ENCODE data around the gene ALPI.
A peak's percentile ranks its signal among the peaks of the same experiment; 100 is the strongest.

DNA sequence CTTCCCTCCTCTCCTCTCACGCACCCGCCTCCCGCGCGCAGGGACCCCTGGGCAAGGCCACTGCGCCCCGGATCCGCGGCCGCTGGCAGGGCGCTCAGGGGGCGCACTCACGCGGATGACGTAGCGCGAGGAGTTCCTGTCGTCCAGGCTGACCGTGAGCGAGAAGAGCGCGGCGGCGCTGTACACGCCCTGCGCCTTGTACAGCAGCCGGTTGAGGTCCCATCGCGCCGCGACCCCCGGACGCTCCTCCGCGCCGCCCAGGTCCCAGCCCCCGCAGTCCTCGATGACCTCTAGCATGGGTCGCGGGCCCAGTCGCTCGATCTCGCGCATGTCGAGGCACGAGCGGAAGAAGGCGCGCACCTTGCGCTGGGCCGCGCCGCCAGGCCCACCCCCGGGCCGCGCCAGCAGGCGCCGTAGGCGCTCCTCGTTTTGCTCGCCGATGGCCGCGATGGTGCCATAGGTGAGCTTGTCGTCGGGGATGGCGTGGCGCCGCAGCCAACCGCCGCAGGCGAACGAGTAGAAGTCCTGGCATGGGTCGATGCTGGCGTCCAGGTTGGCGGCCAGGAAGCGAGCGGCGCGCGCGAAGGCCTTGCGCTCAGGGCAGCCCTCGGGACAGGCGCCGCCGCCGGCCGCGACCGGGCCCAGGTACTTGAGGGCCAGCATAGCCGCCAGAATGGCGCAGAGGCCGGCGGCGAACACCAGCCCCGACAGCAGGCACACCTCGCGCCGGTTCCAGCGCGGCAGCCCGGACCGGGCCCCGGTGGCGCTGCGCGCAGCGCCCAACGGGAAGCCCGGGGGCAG is 30.0 kb downstream of the ALPI start:
- TF ChIP-seq, protein P1, sequence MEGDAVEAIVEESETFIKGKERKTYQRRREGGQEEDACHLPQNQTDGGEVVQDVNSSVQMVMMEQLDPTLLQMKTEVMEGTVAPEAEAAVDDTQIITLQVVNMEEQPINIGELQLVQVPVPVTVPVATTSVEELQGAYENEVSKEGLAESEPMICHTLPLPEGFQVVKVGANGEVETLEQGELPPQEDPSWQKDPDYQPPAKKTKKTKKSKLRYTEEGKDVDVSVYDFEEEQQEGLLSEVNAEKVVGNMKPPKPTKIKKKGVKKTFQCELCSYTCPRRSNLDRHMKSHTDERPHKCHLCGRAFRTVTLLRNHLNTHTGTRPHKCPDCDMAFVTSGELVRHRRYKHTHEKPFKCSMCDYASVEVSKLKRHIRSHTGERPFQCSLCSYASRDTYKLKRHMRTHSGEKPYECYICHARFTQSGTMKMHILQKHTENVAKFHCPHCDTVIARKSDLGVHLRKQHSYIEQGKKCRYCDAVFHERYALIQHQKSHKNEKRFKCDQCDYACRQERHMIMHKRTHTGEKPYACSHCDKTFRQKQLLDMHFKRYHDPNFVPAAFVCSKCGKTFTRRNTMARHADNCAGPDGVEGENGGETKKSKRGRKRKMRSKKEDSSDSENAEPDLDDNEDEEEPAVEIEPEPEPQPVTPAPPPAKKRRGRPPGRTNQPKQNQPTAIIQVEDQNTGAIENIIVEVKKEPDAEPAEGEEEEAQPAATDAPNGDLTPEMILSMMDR (IDR thresholded peaks at IDR 0.05) = no peak
- peak; percentile 97 for TF ChIP-seq EZH2phosphoT487 (IDR thresholded peaks at IDR 0.05)
